Spinal cord (tissue), 10 donors: Measurements from ENCODE around the gene ZNF385B. TPM values are rescaled to one million over a fixed set of nuclear protein-coding genes. Genes with fewer than 3 reads are reported as not detected.
A peak's percentile ranks its signal among the peaks of the same experiment; 100 is the strongest.

Experiments used
- DNase-seq, 6 donors: peaks; one replicate each; pipeline versions ENCODE4 v3.0.0 to v3.0.0-alpha.2; 2013 to 2015; ENCODE audit warnings: low spot score in 6 of 6, low read depth in 4 of 6
- H3K27ac ChIP-seq: one replicate; pipeline ENCODE4 v1.5.1; 2013; ENCODE audit warnings: low read depth, low read length, control low read depth
- H3K27me3 ChIP-seq: one replicate; pipeline ENCODE4 v1.6.1; 2013; ENCODE audit warnings: low read length; ENCODE audit not compliant: control insufficient read depth, insufficient read depth
- H3K36me3 ChIP-seq: one replicate; pipeline ENCODE4 v1.6.1; 2013; ENCODE audit warnings: low read length; ENCODE audit not compliant: control insufficient read depth, insufficient read depth
- H3K4me1 ChIP-seq: one replicate; pipeline ENCODE4 v1.6.1; 2013; ENCODE audit warnings: low read length; ENCODE audit not compliant: control insufficient read depth, insufficient read depth
- H3K4me3 ChIP-seq: one replicate; pipeline ENCODE4 v1.5.1; 2013; ENCODE audit warnings: low read depth, low read length, control low read depth
- H3K9me3 ChIP-seq: one replicate; pipeline ENCODE4 v1.6.1; 2013; ENCODE audit warnings: low read length; ENCODE audit not compliant: control insufficient read depth, insufficient read depth
- WGBS: methylation state at CpG from one replicate; pipeline ENCODE4 v1.1.5; 2013; ENCODE audit warnings: missing lambda C conversion rate; ENCODE audit not compliant: insufficient coverage; 5-methylcytosine and 5-hydroxymethylcytosine counted together
- polyA plus RNA-seq, 2 donors: library from polyadenylated mRNA; unstranded; fragments of 120-200 nt; gene quantifications; one replicate each; pipeline ENCODE4 v1.2.1, GENCODE V29; 2013; ENCODE audit not compliant: insufficient read length in 2 of 2
- total RNA-seq, 2 donors: library from RNA; depleted of rRNA in 1 of 2; stranded (reverse); fragments of 120-200 nt in 1 of 2; fragments of >200 nt in 1 of 2; gene quantifications; one replicate each; pipeline versions ENCODE4 v1.2.3 to v1.2.4, GENCODE V29; 2013 to 2014
- donor health status: healthy.

The ZNF385B gene
- total and polyA plus RNA-seq, 4 donors = 4.4 to 8.6 (median 5.4) TPM

GRCh38 chr2:179768765-179769164 lies 92.6 kb downstream of the ZNF385B start:
- Histone ChIP-seq H3K27me3 (no peaks in the 10 kb centered on the region), H3K27ac (no peak overlapping the region), H3K9me3 (no peaks in the 10 kb centered on the region), H3K4me3 (no peak overlapping the region), H3K4me1 (no peaks in the 10 kb centered on the region), H3K36me3 (no peaks in the 10 kb centered on the region)
- no CpG with 5 or more reads among the region's 1 CpG for WGBS
- peak in 1 of 6 donors; percentile 37 for DNase-seq

DNA sequence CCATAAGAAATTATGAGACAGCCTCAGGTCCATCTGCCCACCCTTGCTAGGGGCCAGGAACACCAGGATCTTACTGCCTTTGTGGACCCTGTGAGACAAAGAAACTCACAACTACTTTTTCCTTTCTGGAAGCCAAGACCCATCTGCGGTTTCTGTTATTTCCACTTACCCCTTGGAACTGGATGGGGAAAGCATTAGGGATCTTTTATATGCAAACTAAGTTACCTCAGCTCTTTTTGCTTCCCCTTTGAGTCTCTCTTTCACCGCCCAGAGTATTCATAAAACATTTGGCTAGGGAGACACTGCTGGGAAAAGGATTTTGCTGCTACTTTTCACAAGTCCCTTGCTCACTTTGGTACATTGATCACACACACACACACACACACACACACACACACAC lies 95.7 kb downstream of the ZNF385B start:
- DNase-seq = no peak
- Histone ChIP-seq H3K9me3 (no peaks in the 10 kb centered on the region), H3K27me3 (no peaks in the 10 kb centered on the region), H3K4me3 (no peak overlapping the region), H3K36me3 (no peaks in the 10 kb centered on the region), H3K4me1 (no peaks in the 10 kb centered on the region), H3K27ac (no peak overlapping the region)
- 0% methylated on average over 1 of the region's 2 CpGs for WGBS

DNA sequence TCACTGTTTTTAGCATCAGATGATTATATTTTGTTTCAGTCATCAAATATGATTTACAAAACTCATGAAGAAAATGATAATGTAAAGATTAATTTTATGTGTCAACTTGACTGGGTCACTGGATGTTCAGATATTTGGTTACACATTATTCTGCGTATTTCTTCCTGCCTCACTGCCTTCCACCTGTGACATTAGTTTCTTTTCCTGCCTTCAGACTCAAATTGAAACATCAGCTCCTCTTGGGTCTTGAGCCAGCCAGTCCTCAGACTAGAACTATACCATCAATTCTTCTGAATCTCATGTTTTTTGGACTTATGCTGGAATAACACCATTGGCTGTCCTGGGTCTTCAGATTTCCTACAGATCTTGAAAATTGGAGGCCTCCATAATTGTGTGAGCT lies 96.7 kb downstream of the ZNF385B start:
- no peaks in the 10 kb centered on the region for H3K9me3 ChIP-seq
- 89% methylated on average over 1 of the region's 1 CpG for WGBS
- no peaks in the 10 kb centered on the region for H3K4me1 ChIP-seq
- H3K27me3 ChIP-seq = no peaks in the 10 kb centered on the region
- H3K4me3 ChIP-seq = no peak overlapping the region
- H3K27ac ChIP-seq = no peak overlapping the region
- H3K36me3 ChIP-seq = no peaks in the 10 kb centered on the region
- DNase-seq = no peak

DNA sequence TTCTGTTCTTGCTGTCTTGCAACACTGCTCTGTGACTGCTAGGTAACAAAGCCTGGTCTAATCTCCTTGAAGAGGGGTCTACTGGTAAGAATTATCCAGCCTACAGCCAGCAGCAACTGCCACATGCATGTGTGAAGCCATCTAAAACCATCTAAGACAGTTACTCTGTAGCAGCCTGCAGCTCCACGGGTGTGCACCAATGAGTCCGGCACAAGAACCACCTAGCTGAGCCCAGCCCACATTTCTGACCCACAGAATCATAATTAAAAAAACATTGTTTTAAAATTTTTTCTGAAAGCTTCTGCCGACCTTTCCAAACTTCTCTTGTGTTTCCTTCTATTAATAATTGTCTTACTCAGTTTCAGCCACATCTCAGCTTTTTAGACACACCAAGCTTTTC lies 102.8 kb downstream of the ZNF385B start:
- Histone ChIP-seq H3K9me3 (no peaks in the 10 kb centered on the region), H3K27ac (no peak overlapping the region), H3K4me1 (no peaks in the 10 kb centered on the region), H3K27me3 (no peaks in the 10 kb centered on the region), H3K4me3 (no peak overlapping the region), H3K36me3 (no peaks in the 10 kb centered on the region)
- no peak for DNase-seq
- 92% methylated on average over 3 of the region's 3 CpGs for WGBS

- DNase-seq = peak in 3 of 6 donors; percentile 13 to 76 (median 34)
- H3K27me3 ChIP-seq = no peaks in the 10 kb centered on the region
- WGBS = no CpG with 5 or more reads among the region's 4 CpGs
Observed at GRCh38 chr2:179751163-179751809, 110.1 kb downstream of the ZNF385B start.

DNA sequence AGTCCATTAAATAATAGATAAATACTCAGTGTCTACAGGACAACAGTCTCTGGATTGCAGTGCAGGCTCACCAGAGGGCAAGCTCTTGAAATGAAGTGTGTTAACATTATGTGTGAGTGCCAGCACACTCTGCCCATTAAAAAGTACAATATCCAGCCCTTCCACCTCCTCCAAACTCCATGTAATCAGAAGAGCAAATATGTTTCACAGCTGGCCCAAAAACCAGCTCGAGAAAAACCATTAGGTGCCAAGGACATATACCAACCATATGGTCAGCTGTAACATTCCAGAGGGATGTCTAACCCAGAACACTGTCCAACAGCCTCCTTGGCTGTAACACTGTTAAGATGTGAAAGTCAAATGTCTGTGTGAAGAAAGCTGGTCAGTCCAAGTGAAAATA lies 112.2 kb downstream of the ZNF385B start:
- Histone ChIP-seq H3K4me1 (no peaks in the 10 kb centered on the region), H3K27ac (no peak overlapping the region), H3K27me3 (no peaks in the 10 kb centered on the region), H3K9me3 (no peaks in the 10 kb centered on the region), H3K36me3 (no peaks in the 10 kb centered on the region), H3K4me3 (no peak overlapping the region)
- WGBS = no CpG with 5 or more reads among the region's 1 CpG
- DNase-seq = no peak

More at GRCh38 chr2:179751163-179751809, 110.1 kb downstream of the ZNF385B start:
- H3K4me1 ChIP-seq = no peaks in the 10 kb centered on the region
- H3K4me3 ChIP-seq = no peak overlapping the region
- H3K36me3 ChIP-seq = no peaks in the 10 kb centered on the region
- H3K9me3 ChIP-seq = no peaks in the 10 kb centered on the region
- H3K27ac ChIP-seq = no peak overlapping the region

DNA sequence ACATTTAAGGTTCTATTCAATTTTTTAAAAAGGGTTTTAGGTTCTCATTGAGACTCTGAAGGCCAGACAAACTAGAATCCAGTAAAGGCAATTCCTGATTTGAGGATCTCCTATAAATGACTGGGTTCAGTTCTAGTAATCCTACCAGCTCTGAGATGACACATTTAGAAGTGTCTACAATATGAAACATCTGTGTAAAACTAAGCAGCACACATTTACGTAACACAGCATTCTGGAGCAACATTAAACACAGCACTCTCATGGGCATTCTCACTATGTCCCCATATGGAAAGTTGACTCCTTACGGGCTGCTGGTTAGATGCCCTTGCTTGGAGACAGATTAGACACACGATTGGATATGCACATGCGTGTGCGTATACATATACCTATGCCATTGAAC lies 114.4 kb downstream of the ZNF385B start:
- 89% methylated on average over 2 of the region's 5 CpGs for WGBS
- peak in 1 of 6 donors; percentile 31 for DNase-seq
- H3K27ac ChIP-seq = no peak overlapping the region
- no peaks in the 10 kb centered on the region for H3K4me1 ChIP-seq
- H3K27me3 ChIP-seq = no peaks in the 10 kb centered on the region
- H3K9me3 ChIP-seq = no peaks in the 10 kb centered on the region
- no peak overlapping the region for H3K4me3 ChIP-seq
- H3K36me3 ChIP-seq = no peaks in the 10 kb centered on the region

GRCh38 chr2:179745635-179746256 lies 115.7 kb downstream of the ZNF385B start:
- Histone ChIP-seq H3K9me3 (no peaks in the 10 kb centered on the region), H3K27me3 (no peaks in the 10 kb centered on the region), H3K36me3 (no peaks in the 10 kb centered on the region), H3K27ac (no peak overlapping the region), H3K4me3 (no peak overlapping the region), H3K4me1 (no peaks in the 10 kb centered on the region)
- peak in 3 of 6 donors; percentile 8 to 85 (median 38) for DNase-seq
- 11% methylated on average over 5 of the region's 5 CpGs for WGBS

DNA sequence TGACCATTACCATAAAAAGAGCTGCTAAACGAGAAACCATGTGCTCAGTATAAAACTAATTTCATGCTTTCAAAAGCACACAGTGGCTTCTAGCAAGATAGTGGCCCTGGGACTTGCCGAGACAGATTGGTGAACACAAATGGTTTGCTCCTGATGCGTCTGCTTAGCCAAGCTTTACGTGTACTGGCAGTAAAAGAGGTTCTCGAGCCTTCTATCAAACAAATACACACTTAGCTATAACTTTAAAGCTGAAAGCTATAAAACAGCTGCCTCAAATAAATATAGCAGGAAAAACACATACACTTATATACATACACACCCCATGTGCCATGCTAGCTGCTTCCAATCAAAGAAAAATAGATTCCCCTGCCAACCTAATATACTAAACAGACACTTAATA lies 117.0 kb downstream of the ZNF385B start:
- Histone ChIP-seq H3K4me3 (peak overlapping the region; percentile 7), H3K4me1 (no peaks in the 10 kb centered on the region), H3K27ac (no peak overlapping the region), H3K36me3 (no peaks in the 10 kb centered on the region), H3K27me3 (no peaks in the 10 kb centered on the region), H3K9me3 (no peaks in the 10 kb centered on the region)
- DNase-seq = peak in 4 of 6 donors; percentile 15 to 91 (median 30)
- 59% methylated on average over 5 of the region's 5 CpGs for whole genome bisulfite sequencing

- Histone ChIP-seq H3K4me1 (no peaks in the 10 kb centered on the region), H3K4me3 (no peak overlapping the region), H3K27ac (no peak overlapping the region), H3K36me3 (no peaks in the 10 kb centered on the region), H3K9me3 (no peaks in the 10 kb centered on the region), H3K27me3 (no peaks in the 10 kb centered on the region)
- DNase-seq = no peak
Observed at GRCh38 chr2:179741317-179741716, 120.1 kb downstream of the ZNF385B start.
